Transverse colon (tissue), 4 donors: ENCODE measurements around the gene ST8SIA6.

Experiments
- CTCF ChIP-seq, 5 experiments: fragments of 200-600 bp in 3 of 5; fragments of 450-650 bp in 2 of 5; sonication (generic) in 3 of 5; IDR thresholded peaks; 1 replicate in 2 of 5; 2 replicates in 3 of 5; pipeline ENCODE4 v1.5.1; 2016 to 2017; ENCODE audit warnings: antibody characterized with exemption in 5 of 5, inconsistent platforms in 3 of 5, mild to moderate bottlenecking in 2 of 5, moderate library complexity in 1 of 5
- EP300 ChIP-seq: sonication (generic); formaldehyde crosslinking; IDR thresholded peaks from one replicate; pipeline ENCODE4 v1.6.1; 2017; ENCODE audit warnings: antibody characterized with exemption, low read depth
- POLR2A ChIP-seq: fragments of 450-650 bp; IDR thresholded peaks from one replicate; pipeline ENCODE4 v1.6.1; 2016; ENCODE audit warnings: antibody characterized with exemption, mild to moderate bottlenecking, moderate library complexity
- POLR2AphosphoS5 ChIP-seq, 3 donors: sonication (generic); formaldehyde crosslinking; IDR thresholded peaks; one replicate each; pipeline ENCODE4 v1.6.1; 2016; ENCODE audit warnings: antibody characterized with exemption in 3 of 3

- TF ChIP-seq CTCF (IDR thresholded peaks at IDR 0.05) (no peak), POLR2A (no peak), POLR2AphosphoS5 (IDR thresholded peaks at IDR 0.05) (no peak), EP300 (no peak)
These were observed 42.1 kb downstream of the ST8SIA6 start for GRCh38 chr10:17412323-17412722.
